ENCODE measurements around the gene FAM222B. TPM values are rescaled to one million over a fixed set of nuclear protein-coding genes. Genes with fewer than 3 reads are reported as not detected.

FAM222B gene
- total RNA-seq, 1 experiment from 2014 or later = 94.6 TPM

Small RNA genes within 50 kb of the gene (microRNA-seq; reads per million reads assigned to microRNA genes)
- not detected for gene MIR451B (ENCODE audit: borderline number of aligned reads)

Other genes with a start within 250 kb of the FAM222B start
- gene SPAG5, start 243.8 kb downstream of the FAM222B start, total RNA-seq (2021) = 120 to 146 TPM (median 125 TPM) in 3 replicates
- gene RSKR, start 228.6 kb downstream of the FAM222B start, total RNA-seq (2021) = 23.7 to 28.0 TPM (median 25.6 TPM) in 3 replicates
- 111 to 139 TPM (median 116 TPM) in 3 replicates for gene BLTP2, start 197.6 kb downstream of the FAM222B start, total RNA-seq (2021)
- 44.4 to 49.4 TPM (median 45.9 TPM) in 3 replicates for gene SDF2, start 180.9 kb downstream of the FAM222B start, total RNA-seq (2021)
- gene SUPT6H, start 180.6 kb downstream of the FAM222B start, total RNA-seq (2021) = 49.1 to 61.3 TPM (median 54.5 TPM) in 3 replicates
- gene PROCA1, start 130.9 kb downstream of the FAM222B start, total RNA-seq (2021) = 28.4 to 33.9 TPM (median 31.7 TPM) in 3 replicates
- 153 to 181 TPM (median 162 TPM) in 3 replicates for gene RAB34, start 124.9 kb downstream of the FAM222B start, total RNA-seq (2021)
- 1,832 to 2,055 TPM (median 2,048 TPM) in 3 replicates for gene RPL23A, start 122.8 kb downstream of the FAM222B start, total RNA-seq (2021)
- 36.0 to 41.2 TPM (median 36.5 TPM) in 3 replicates for gene TLCD1, start 116.6 kb downstream of the FAM222B start, total RNA-seq (2021)
- 17.9 to 25.0 TPM (median 18.6 TPM) in 3 replicates for gene NEK8, start 114.0 kb downstream of the FAM222B start, total RNA-seq (2021)
- gene TRAF4, start 98.8 kb downstream of the FAM222B start, total RNA-seq (2021) = 192 to 268 TPM (median 192 TPM) in 3 replicates
- 70.1 to 77.0 TPM (median 72.0 TPM) in 3 replicates for gene ERAL1, start 12.2 kb upstream of the FAM222B start, total RNA-seq (2021)
- 139 to 153 TPM (median 144 TPM) in 3 replicates for gene FLOT2, start 54.9 kb upstream of the FAM222B start, total RNA-seq (2021)
- gene DHRS13, start 60.3 kb upstream of the FAM222B start, total RNA-seq (2021) = 26.5 to 29.5 TPM (median 28.5 TPM) in 3 replicates
- 57.7 to 69.8 TPM (median 61.3 TPM) in 3 replicates for gene PHF12, start 108.7 kb upstream of the FAM222B start, total RNA-seq (2021)
- 1.4 to 3.0 TPM (median 1.6 TPM) in 3 replicates for gene SEZ6, start 163.2 kb upstream of the FAM222B start, total RNA-seq (2021)
- gene PIPOX, start 200.4 kb upstream of the FAM222B start, total RNA-seq (2021) = 32.4 to 34.2 TPM (median 34.1 TPM) in 3 replicates

All from WTC11 (cell line).